ENCODE measurements around the gene HSPA2.

HSPA2 gene

DNA sequence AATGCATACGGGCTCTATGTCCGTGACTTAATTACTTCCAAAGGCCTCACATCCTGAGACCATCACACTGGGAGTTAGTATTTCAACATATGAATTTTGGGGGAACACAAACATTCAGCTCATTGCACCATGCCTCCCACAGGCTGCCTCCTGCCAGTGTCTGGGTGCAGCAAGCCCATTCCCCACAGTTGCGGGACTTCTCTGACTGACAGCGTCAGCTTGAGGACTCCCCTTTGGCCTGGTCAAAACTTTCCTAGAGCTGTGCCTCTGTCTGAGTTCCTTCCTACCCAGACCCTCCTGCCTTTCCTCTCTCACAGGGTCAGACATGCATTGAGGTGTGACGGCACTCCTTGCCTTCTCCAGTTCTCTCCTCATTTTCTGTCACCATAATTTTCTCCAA lies 36.7 kb downstream of the HSPA2 start:
- Histone ChIP-seq H3K27ac (ENCODE audit: insufficient read depth, low read depth, low read length, poor library complexity, severe bottlenecking) (no peak overlapping the region), H3K4me3 (ENCODE audit: insufficient read depth, low read depth, low read length) (no peak overlapping the region), H3K27me3 (ENCODE audit: control insufficient read depth, insufficient read depth, low read length, poor library complexity, severe bottlenecking) (no peaks in the 10 kb centered on the region), H3K4me1 (ENCODE audit: control insufficient read depth, insufficient read depth, low read length) (peaks cover 7% of the 10 kb centered on the region), H3K9me3 (ENCODE audit: control insufficient read depth, low read length) (no peaks in the 10 kb centered on the region), H3K36me3 (ENCODE audit: control insufficient read depth, insufficient read depth, low read length) (no peaks in the 10 kb centered on the region)
- 92 to 95% methylated on average over 5 of the region's 5 CpGs for WGBS, 2 experiments

DNA sequence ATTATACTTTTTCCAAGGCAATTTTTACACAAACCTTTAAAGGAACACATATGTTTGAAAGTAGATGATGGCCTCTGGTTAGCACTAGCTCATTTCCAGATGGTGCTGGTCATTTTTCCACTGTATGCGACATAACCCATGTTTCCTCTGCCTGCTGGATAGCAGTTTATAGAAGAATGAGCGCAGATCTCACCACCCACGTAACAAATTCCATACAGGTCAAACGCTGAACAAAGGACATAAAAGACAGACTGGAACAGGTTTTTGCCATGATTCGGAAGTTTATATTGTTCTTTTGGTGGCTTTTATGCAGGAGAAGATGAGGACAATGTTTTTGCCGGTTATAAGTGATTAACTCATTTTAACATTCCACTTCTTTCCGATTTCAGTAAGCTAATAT lies 39.9 kb downstream of the HSPA2 start:
- Histone ChIP-seq H3K4me3 (ENCODE audit: insufficient read depth, low read depth, low read length) (no peak overlapping the region), H3K36me3 (ENCODE audit: control insufficient read depth, insufficient read depth, low read length) (no peaks in the 10 kb centered on the region), H3K9me3 (ENCODE audit: control insufficient read depth, low read length) (no peaks in the 10 kb centered on the region), H3K27me3 (ENCODE audit: control insufficient read depth, insufficient read depth, low read length, poor library complexity, severe bottlenecking) (no peaks in the 10 kb centered on the region), H3K27ac (ENCODE audit: insufficient read depth, low read depth, low read length, poor library complexity, severe bottlenecking) (no peak overlapping the region), H3K4me1 (ENCODE audit: control insufficient read depth, insufficient read depth, low read length) (no peaks in the 10 kb centered on the region)
- WGBS, 2 experiments = 92 to 94% methylated on average over 5 to 7 of the region's 7 CpGs

DNA sequence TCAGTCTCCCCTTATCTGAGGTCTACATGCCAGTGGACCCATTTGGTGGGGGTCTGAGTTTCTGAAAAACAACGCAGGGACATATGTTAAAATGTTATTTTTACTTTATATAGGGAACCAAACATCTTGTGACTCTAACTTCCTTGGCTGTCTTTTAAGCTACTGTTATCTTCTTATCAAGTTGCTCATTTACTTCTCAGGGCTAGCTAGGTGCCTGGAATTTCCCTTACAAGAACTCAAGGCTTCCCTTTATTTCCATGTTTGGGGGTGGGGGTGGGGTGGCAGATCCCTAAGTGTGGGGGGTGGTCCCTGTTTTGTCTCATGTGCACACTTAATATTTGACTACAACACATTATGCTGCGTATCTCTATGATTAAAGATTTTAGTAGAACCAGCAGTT lies 40.8 kb downstream of the HSPA2 start:
- H3K9me3 ChIP-seq (ENCODE audit: control insufficient read depth, low read length) = no peaks in the 10 kb centered on the region
- no peak overlapping the region for H3K27ac ChIP-seq (ENCODE audit: insufficient read depth, low read depth, low read length, poor library complexity, severe bottlenecking)
- no peaks in the 10 kb centered on the region for H3K27me3 ChIP-seq (ENCODE audit: control insufficient read depth, insufficient read depth, low read length, poor library complexity, severe bottlenecking)
- H3K4me3 ChIP-seq (ENCODE audit: insufficient read depth, low read depth, low read length) = no peak overlapping the region
- no peaks in the 10 kb centered on the region for H3K36me3 ChIP-seq (ENCODE audit: control insufficient read depth, insufficient read depth, low read length)
- 85 to 89% methylated on average over 1 to 2 of the region's 2 CpGs for WGBS, 2 experiments
- no peaks in the 10 kb centered on the region for H3K4me1 ChIP-seq (ENCODE audit: control insufficient read depth, insufficient read depth, low read length)

DNA sequence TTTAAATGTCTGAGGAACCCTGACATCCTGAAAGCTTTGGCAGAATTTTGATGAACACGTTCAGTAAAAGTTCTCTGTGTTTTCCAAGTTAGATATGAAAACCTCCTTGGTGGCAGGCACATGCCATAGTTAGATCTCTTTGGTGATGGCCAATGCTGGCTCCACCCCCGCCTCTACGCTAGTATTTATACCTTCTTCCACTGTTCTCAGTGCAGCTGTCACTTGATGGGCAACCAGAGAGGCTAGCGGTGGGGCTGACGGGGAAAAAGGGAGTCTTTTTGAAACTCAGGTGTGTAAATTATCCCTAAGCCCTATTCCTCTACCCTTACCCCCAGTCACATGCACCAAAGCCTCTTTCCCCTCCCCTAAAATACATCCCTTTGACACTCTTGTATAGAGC lies 41.3 kb downstream of the HSPA2 start:
- Histone ChIP-seq H3K9me3 (ENCODE audit: control insufficient read depth, low read length) (no peaks in the 10 kb centered on the region), H3K4me3 (ENCODE audit: insufficient read depth, low read depth, low read length) (no peak overlapping the region), H3K36me3 (ENCODE audit: control insufficient read depth, insufficient read depth, low read length) (no peaks in the 10 kb centered on the region), H3K27ac (ENCODE audit: insufficient read depth, low read depth, low read length, poor library complexity, severe bottlenecking) (no peak overlapping the region), H3K27me3 (ENCODE audit: control insufficient read depth, insufficient read depth, low read length, poor library complexity, severe bottlenecking) (no peaks in the 10 kb centered on the region), H3K4me1 (ENCODE audit: control insufficient read depth, insufficient read depth, low read length) (no peaks in the 10 kb centered on the region)
- WGBS, 2 experiments = 69 to 75% methylated on average over 5 of the region's 5 CpGs

DNA sequence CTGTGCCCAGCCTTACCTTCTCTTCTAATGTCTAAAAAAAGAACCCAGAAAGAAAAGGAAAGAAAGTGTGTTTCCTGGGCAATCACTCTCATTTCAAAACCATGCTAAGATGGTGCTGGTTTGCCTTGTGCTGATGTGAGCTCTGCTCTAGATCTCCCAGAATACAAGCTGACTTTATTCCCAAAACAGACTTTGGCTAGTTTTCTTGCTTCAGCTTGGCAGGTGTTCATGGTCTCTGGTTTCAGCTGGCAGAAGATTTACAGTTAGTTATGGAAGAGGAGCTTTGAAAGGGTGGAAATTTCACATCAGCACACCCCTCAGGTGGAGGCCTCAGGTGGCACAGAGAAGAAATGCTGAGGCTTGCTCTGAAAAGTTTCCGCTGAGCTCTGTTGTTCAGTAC lies 43.6 kb downstream of the HSPA2 start:
- Histone ChIP-seq H3K27ac (ENCODE audit: insufficient read depth, low read depth, low read length, poor library complexity, severe bottlenecking) (no peak overlapping the region), H3K36me3 (ENCODE audit: control insufficient read depth, insufficient read depth, low read length) (no peaks in the 10 kb centered on the region), H3K9me3 (ENCODE audit: control insufficient read depth, low read length) (no peaks in the 10 kb centered on the region), H3K4me3 (ENCODE audit: insufficient read depth, low read depth, low read length) (no peak overlapping the region), H3K27me3 (ENCODE audit: control insufficient read depth, insufficient read depth, low read length, poor library complexity, severe bottlenecking) (no peaks in the 10 kb centered on the region), H3K4me1 (ENCODE audit: control insufficient read depth, insufficient read depth, low read length) (no peaks in the 10 kb centered on the region)
- 97 to 100% methylated on average over 1 of the region's 1 CpG for WGBS, 2 experiments

DNA sequence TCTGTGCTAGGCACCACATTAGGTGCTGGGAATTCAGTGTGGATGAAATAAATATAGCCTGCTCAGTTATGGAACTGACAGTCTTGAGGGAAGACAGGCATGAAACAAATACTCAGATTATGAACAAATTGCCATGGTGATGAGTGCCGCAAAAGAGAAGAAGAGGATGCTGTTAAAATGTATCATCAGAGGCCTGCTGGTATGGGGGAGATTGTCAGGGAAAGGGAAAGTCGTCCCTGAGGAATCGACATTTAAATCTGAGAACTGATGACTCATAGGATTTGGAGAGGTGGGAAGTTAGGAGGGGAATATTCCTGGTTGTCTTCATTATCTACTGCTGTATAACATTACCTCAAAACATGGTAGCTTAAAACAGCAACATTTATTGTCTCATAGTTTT lies 51.3 kb downstream of the HSPA2 start:
- WGBS, 2 experiments = 81 to 84% methylated on average over 3 of the region's 3 CpGs
- H3K4me3 ChIP-seq (ENCODE audit: insufficient read depth, low read depth, low read length) = no peak overlapping the region
- no peak overlapping the region for H3K27ac ChIP-seq (ENCODE audit: insufficient read depth, low read depth, low read length, poor library complexity, severe bottlenecking)
- H3K36me3 ChIP-seq (ENCODE audit: control insufficient read depth, insufficient read depth, low read length) = no peaks in the 10 kb centered on the region
- no peaks in the 10 kb centered on the region for H3K4me1 ChIP-seq (ENCODE audit: control insufficient read depth, insufficient read depth, low read length)
- H3K9me3 ChIP-seq (ENCODE audit: control insufficient read depth, low read length) = no peaks in the 10 kb centered on the region
- no peaks in the 10 kb centered on the region for H3K27me3 ChIP-seq (ENCODE audit: control insufficient read depth, insufficient read depth, low read length, poor library complexity, severe bottlenecking)
